ENCODE data around the gene PAFAH2.

Gene PAFAH2

GRCh38 chr1:26017606-26018005 is 19.7 kb upstream of the PAFAH2 start:
- no peaks in the 10 kb centered on the region for H3K9me3 Mint-ChIP-seq
- H3K27me3 Mint-ChIP-seq (ENCODE audit: low read depth), result peaks cover 5% of the 10 kb centered on the region
- no peaks in the 10 kb centered on the region for H3K36me3 Mint-ChIP-seq (ENCODE audit: low read depth)
- peaks cover 52% of the 10 kb centered on the region for H3K4me1 Mint-ChIP-seq
- no peak overlapping the region for H3K4me3 Mint-ChIP-seq
- H3K27ac Mint-ChIP-seq, result no peak overlapping the region
- TF ChIP-seq, protein P1, sequence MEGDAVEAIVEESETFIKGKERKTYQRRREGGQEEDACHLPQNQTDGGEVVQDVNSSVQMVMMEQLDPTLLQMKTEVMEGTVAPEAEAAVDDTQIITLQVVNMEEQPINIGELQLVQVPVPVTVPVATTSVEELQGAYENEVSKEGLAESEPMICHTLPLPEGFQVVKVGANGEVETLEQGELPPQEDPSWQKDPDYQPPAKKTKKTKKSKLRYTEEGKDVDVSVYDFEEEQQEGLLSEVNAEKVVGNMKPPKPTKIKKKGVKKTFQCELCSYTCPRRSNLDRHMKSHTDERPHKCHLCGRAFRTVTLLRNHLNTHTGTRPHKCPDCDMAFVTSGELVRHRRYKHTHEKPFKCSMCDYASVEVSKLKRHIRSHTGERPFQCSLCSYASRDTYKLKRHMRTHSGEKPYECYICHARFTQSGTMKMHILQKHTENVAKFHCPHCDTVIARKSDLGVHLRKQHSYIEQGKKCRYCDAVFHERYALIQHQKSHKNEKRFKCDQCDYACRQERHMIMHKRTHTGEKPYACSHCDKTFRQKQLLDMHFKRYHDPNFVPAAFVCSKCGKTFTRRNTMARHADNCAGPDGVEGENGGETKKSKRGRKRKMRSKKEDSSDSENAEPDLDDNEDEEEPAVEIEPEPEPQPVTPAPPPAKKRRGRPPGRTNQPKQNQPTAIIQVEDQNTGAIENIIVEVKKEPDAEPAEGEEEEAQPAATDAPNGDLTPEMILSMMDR (IDR thresholded peaks at IDR 0.05; ENCODE audit: unreplicated experiment in 3 of 3), result no peak

DNA sequence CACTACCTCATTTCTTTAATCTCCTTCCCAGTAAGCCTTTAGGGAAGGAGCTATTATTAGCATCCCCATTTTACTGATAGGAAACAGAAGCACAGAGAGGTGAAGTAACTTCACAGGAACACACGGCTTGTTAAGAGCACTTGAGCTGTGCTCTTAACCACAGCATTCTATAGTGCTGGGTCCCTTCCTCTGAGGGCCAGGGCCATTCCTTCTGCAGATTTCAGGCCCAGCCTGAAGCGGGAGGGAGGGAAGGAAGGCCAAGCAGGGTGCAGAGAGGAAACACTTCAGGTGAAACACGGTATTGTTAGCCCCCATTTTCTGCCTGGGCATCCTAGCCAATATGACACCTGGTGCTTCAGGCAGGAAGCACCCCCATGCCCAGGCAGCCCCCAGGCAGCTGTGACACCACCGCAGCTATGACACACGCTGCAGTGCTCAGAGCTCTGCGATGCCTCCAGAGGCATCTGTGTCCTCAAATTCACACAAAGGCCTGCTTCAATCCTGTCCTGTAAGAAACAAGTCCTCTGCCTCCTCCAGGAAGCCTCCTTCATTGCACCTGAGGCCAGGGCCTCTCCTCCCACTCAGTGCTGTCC is 19.2 kb upstream of the PAFAH2 start:
- peaks cover 53% of the 10 kb centered on the region for H3K4me1 Mint-ChIP-seq
- H3K4me3 Mint-ChIP-seq, result no peak overlapping the region
- peak overlapping the region in 2 of 3 experiments; percentile 25 to 42 for H3K27ac Mint-ChIP-seq
- no peaks in the 10 kb centered on the region for H3K36me3 Mint-ChIP-seq (ENCODE audit: low read depth)
- H3K9me3 Mint-ChIP-seq, result no peaks in the 10 kb centered on the region
- TF ChIP-seq, protein P1 (IDR thresholded peaks at IDR 0.05; ENCODE audit: unreplicated experiment in 3 of 3), result no peak
- peaks cover 5% of the 10 kb centered on the region for H3K27me3 Mint-ChIP-seq (ENCODE audit: low read depth)

- no peaks in the 10 kb centered on the region for H3K9me3 Mint-ChIP-seq
- no peak overlapping the region for H3K4me3 Mint-ChIP-seq
- H3K27ac Mint-ChIP-seq, result peak overlapping the region in 2 of 3 experiments; percentile 25 to 42
- no peaks in the 10 kb centered on the region for H3K36me3 Mint-ChIP-seq (ENCODE audit: low read depth)
- TF ChIP-seq, protein P1 (IDR thresholded peaks at IDR 0.05; ENCODE audit: unreplicated experiment in 3 of 3), result no peak
- H3K4me1 Mint-ChIP-seq, result peaks cover 48% of the 10 kb centered on the region
- peaks cover 5% of the 10 kb centered on the region for H3K27me3 Mint-ChIP-seq (ENCODE audit: low read depth)
Observed at GRCh38 chr1:26016258-26016952, 18.5 kb upstream of the PAFAH2 start.

DNA sequence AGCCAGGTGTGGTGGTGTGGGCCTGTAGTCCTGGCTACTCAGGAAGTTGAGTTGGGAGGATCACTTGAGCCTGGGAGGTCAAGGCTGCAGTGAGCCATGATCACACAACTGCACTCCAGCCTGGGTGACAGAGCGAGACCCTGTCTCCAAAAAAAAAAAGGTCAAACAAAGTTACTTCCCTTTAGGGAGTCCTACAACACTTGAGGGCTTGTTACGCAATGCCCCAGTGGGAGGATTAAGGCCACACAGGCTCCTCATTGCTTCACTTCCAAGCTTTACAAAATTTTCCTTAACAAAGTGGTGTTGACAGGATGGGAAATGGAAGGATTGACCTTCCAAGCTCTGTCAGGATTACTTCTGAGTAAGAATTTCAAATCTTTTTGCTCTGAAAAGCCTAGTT is 17.5 kb upstream of the PAFAH2 start:
- Mint-ChIP-seq H3K36me3 (ENCODE audit: low read depth) (no peaks in the 10 kb centered on the region), H3K27me3 (ENCODE audit: low read depth) (peaks cover 10% of the 10 kb centered on the region), H3K4me3 (no peak overlapping the region), H3K4me1 (peaks cover 45% of the 10 kb centered on the region), H3K9me3 (no peaks in the 10 kb centered on the region), H3K27ac (no peak overlapping the region)
- TF ChIP-seq, protein P1 (IDR thresholded peaks at IDR 0.05; ENCODE audit: unreplicated experiment in 3 of 3), result no peak

DNA sequence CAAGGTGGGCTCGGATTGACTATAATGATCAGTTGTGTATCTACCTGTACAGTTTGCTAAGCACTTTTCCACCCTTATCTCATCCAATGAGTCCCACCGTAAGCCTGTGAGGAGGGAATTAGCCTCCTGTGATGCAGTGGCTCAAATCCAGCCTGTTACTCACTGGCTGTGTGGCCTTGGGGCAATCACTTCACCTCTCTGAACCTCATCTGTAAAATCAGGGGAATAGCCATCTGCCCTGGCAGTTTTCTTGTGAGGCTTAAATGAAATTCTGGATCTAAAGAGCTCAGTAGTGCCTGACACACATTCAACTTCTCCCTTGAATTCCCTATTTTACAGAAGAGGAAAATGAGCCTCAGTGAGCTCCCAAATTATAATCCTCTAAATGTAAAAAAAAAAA is 16.3 kb upstream of the PAFAH2 start:
- Mint-ChIP-seq H3K9me3 (no peaks in the 10 kb centered on the region), H3K36me3 (ENCODE audit: low read depth) (no peaks in the 10 kb centered on the region), H3K27ac (no peak overlapping the region), H3K27me3 (ENCODE audit: low read depth) (peaks cover 10% of the 10 kb centered on the region), H3K4me3 (no peak overlapping the region), H3K4me1 (peaks cover 39% of the 10 kb centered on the region)
- TF ChIP-seq, protein P1 (IDR thresholded peaks at IDR 0.05; ENCODE audit: unreplicated experiment in 3 of 3), result no peak

GRCh38 chr1:26012864-26013263 is 15.0 kb upstream of the PAFAH2 start:
- TF ChIP-seq, protein P1 (IDR thresholded peaks at IDR 0.05; ENCODE audit: unreplicated experiment in 3 of 3), result no peak

More at GRCh38 chr1:26012864-26013263, 15.0 kb upstream of the PAFAH2 start:
- Mint-ChIP-seq H3K4me3 (no peak overlapping the region), H3K9me3 (no peaks in the 10 kb centered on the region), H3K4me1 (peaks cover 32% of the 10 kb centered on the region), H3K27me3 (ENCODE audit: low read depth) (peaks cover 10% of the 10 kb centered on the region), H3K36me3 (ENCODE audit: low read depth) (no peaks in the 10 kb centered on the region), H3K27ac (peak overlapping the region in 2 of 3 experiments; percentile 32 to 63)

Measured in nephron (organoid).